GM18502 (cell line): ENCODE measurements around the gene RPL10A.

ENCODE experiments used
- ATAC-seq: cut with Tn5 transposase; IDR thresholded peaks from one replicate; pipeline ENCODE4 v1.9.1; 2021; ENCODE audit warnings: mild to moderate bottlenecking; ENCODE audit not compliant: unreplicated experiment, poor library complexity

Gene RPL10A

GRCh38 chr6:35474131-35474941 lies 6.1 kb downstream of the RPL10A start:
- no peak for ATAC-seq

- ATAC-seq, result no peak
These were observed 6.9 kb downstream of the RPL10A start for GRCh38 chr6:35474942-35475570.

DNA sequence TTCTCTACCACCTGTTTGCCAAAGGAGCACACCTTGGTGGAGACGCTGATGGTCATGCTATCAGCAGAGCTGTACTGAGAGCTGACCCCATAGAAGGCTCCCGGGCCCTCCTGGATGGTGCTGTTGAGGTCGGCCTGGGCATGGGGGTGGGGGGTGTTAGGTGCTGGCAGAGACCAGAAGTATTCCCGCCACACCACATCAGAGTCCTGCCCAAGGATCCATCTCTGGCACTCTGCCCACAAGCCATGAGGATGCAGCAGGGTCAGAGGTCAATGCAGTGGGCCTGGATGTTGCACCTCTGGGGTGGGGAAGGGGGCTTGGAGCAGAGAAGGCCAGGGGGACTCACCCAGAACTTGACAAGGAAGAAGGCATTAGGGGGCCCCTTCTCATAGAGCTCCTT lies 7.4 kb downstream of the RPL10A start:
- no peak for ATAC-seq

DNA sequence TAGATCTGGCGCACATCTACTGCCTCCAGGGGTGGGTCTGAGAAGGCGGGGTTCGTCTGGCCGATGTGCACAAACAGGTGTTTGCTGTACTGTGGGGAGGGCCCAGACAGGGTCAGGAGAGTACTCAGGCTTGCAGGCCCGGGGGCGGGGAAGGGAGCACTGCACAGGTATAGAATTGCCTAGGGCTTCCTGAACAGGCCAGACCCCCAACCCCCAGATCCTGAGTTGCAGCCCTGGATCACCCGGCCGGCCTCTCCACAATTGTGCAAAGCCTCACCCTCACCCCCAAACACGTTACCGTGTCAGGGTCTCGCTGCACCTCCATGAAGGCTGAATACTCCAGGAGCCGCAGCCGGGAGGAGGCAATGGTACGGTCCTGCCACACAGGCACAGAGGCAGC lies 7.8 kb downstream of the RPL10A start:
- no peak for ATAC-seq

DNA sequence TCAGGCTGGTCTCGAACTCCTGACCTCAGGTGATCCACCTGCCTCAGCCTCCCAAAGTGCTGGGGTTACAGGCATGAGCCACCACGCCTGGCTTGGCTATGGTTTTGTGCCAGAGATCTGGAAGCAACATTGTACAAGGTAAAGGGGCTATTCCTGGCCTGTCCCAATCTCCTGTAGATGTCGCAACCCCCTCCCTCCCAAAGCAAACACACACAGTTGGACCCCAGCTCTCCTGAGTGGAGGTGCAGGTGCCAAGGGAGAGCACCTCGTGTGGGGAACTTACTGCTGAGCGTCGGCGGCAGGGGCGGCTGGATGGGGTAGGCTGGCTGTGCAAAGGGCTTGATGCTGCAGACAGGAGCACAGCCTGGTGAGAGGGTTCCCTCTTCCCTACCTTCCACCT lies 8.8 kb downstream of the RPL10A start:
- no peak for ATAC-seq

GRCh38 chr6:35477551-35478179 lies 9.5 kb downstream of the RPL10A start:
- no peak for ATAC-seq

- ATAC-seq, result no peak
These were observed 10.1 kb downstream of the RPL10A start for GRCh38 chr6:35478259-35478658.

- ATAC-seq, result no peak
These were observed 12.0 kb downstream of the RPL10A start for GRCh38 chr6:35480176-35480575.

DNA sequence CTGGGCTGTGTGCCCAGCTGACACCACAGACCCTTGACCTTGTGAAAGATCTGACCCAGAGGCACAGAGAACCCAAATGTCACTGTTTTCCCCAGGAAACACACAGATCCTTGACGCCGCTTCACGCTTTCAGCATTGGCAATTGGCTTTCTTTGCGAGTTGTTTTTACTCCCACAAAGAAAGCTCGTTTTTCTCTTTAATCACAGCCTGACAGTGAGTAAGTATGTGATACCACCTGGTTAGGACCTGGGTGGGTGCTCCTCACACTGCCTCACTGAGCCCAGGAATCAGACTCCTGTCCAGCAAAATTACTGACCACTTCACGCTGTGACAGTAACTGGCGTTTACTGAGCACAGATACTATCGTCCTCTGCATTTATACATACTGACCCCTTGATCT lies 13.0 kb downstream of the RPL10A start:
- no peak for ATAC-seq

GRCh38 chr6:35483062-35483461 lies 14.9 kb downstream of the RPL10A start:
- ATAC-seq, result no peak

DNA sequence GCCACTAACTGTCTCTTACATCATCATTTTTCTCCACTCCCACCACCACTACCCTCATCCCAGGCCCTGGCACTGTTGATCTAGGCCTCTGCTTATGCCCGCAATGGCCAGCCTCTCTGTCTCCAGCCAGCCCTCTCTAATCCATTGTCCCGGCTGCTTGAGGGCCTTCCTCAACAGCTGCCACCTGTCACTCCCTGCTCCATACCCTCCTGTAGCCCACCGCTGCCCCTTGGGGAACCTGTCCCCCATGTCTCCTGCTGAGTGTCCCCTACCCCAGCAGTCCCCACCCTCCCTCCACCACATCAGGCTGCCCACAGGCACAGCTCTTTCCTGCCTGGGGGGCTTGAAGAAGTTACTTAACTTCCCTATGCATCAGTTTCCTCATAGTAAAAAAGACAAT lies 15.3 kb downstream of the RPL10A start:
- no peak for ATAC-seq

- ATAC-seq, result no peak
These were observed 15.9 kb downstream of the RPL10A start for GRCh38 chr6:35483893-35484645.

DNA sequence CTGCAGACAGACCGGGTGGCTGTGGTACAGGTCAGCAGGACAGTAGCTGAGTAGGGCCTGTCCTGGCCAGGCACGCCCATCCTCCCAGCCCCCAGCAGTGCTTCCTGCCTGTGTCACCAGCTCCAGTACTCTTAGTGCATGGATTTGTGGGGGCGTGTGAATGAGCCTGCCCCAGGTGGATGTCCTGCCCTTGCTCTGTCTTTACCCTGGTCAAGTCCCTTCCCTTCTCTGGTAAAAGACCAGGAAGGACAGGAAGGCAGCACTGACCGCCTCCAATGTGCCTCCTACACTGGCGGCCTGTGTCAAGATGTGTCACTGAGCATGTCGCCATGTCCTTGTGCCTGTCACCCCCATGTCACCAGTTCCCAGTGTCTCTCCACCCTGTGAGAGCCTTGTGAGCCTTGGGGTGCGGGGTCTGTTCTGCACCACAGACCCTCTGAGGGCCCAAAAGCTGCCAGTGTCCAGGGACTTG lies 16.8 kb downstream of the RPL10A start:
- ATAC-seq, result no peak

DNA sequence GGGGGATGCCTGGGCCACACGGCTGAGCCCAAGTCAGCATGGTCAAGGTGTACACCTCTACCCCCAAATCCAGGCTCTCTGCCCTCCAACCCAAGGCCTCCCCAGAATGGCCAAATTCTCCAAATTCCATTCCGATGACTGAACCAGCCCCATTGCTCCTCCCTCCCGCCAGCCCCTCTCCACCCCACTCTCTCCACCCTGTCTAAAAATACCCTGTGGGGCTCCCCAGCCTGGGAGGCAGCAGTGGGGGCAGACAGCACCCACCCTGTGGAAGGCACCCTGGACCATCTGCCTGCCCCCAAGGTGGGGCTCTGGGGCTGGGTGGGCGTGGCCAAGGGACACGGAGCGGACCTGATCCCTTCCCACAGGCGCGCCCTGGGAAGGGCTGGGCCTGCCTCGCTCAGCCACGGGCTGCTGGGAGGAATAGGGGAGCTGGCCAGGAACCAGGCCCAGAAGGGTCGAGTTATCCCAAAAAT lies 17.2 kb downstream of the RPL10A start:
- no peak for ATAC-seq

- no peak for ATAC-seq
These were observed 18.1 kb downstream of the RPL10A start for GRCh38 chr6:35486005-35486925.

- no peak for ATAC-seq
These were observed 19.7 kb downstream of the RPL10A start for GRCh38 chr6:35487658-35488516.

DNA sequence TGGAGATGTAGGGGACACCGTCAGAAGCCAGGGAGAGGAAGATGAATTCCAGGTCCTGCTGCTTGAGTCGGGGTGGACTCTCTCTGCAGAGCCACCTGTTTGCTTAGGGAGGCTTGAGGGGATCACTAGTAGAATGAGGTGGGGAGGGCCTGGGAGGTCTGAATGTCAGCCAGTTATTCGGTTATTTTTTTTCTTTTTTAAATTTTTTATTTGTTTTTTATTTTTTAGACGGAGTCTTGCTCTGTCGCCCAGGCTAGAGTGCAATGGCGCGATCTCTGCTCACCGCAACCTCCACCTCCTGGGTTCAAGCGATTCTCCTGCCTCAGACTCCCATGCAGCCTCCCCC lies 20.3 kb downstream of the RPL10A start:
- no peak for ATAC-seq

DNA sequence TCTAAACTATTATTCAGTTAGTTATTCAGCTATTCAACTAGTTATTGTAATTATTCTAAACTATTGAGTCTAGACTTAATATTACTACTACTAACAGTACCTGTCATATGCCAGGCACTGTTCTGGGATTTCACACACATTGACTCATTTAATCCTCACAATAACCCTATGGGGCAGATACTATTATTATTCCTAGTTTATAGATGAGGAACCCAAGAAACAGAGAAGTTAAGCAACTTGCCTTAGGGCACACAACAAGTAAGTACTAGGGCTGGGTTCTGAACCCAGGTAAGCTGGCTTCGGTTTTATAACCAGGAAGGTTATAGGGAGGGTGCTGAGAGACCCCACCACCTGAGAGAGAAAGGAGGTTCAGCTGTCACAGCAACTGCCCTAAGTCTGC lies 20.9 kb downstream of the RPL10A start:
- no peak for ATAC-seq
